NK-92 treated with Interleukin-12 subunit alpha and Interleukin-12 subunit beta, amount 100 ng/mL, for 24 hours (cell line): Measurements from ENCODE around the gene KNCN.
A peak's percentile ranks its signal among the peaks of the same experiment; 100 is the strongest.

Experiments
- DNase-seq: peaks from one replicate; lab custom pipeline; 2025; lab: John Stamatoyannopoulos, UW

The KNCN gene

DNA sequence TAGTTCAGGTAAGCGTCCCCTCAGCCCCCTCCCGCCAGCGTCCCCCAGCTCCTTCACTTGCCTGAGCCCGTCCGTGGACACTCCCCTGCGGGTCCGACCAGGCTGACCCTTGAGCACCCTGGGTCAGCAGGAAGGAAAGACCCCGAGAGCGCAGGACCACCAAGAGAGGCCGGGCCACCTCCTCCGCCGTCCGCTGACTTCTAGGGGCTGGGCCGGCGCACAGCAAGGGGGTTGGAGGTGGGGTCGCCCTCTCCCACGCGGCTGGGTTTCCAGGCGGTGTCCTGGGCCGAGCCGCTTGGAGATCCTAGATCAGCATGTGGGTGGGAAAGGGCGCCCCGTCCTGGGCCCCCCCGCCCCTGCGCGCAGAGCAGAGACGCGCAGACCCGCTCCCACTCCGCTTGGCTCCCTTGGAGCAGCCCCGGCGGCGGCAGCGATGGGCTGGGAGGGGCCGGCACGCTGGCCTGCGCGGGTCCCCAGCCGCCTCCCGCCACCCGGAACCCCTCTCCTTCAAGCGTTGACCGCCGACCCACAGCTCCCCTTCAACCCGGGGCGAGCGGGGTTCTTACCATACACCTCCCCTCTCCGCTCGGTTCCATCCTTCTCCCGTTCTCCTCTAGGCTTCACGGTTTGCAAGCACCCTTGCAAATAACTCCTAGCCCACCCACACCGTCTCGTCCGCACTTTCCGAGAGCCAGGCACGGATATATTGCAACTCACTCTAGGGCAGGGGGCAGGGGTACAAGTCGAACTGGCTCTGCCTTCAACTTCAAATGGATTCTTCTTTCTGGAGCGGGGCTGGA lies 7.5 kb downstream of the KNCN start:
- no peak for DNase-seq

DNA sequence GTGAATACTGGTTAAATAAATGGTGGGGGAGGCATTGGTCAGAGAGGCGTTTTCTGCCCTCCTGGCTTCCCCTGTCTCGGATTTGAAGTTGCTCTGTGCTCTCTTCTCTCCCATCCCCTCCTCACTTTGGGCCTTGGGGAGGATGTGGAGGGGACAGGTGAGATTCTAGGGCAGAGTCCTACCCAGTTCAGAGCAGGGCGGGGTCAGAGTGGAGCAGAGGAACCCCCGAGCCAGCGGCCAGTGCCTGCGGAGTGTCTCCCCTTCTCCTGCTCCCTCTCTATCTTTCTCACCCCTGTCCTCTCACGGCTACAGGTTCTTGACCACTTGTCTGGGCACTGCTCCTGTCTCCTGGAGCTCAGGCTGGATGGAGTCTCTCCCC lies 8.1 kb downstream of the KNCN start:
- no peak for DNase-seq

DNA sequence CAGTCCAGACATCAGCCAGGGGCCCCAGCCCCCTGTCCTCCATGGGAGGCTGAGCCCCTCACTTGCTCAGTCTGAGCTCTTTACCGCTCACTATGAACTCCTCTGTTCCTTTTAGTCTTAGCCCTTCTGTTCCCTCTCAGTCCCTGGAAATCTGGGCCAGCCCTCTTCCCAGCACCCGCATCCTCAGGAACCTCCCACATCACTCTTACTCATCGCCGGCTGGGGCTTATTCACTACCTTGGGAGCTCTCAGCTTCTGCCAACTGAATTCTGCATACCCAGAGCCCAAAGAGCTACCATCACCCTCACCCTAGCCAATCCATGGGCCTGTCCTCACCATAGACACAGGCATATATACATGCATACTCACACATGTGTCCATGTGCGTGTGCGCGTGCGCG lies 11.5 kb downstream of the KNCN start:
- DNase-seq: no peak

DNA sequence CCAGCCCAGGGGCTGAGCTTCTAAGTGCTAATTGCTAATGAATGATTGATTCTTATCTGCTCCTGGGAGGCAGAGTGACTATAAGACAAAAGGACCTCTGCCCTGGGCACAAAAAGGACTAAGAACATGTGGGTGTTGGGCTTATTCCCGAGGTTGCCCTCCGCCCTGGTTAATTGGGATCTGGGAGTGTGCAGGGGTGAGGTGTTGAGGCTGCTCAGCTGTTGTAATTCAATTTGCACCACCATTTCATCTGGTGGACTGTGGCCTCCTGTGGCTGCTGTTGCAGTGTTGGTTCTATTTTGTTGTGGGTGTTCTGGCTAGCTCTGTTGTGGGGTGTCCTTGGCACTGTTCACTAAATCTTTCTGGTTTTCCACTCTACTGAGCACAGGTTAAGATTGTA lies 13.3 kb downstream of the KNCN start:
- no peak for DNase-seq

DNA sequence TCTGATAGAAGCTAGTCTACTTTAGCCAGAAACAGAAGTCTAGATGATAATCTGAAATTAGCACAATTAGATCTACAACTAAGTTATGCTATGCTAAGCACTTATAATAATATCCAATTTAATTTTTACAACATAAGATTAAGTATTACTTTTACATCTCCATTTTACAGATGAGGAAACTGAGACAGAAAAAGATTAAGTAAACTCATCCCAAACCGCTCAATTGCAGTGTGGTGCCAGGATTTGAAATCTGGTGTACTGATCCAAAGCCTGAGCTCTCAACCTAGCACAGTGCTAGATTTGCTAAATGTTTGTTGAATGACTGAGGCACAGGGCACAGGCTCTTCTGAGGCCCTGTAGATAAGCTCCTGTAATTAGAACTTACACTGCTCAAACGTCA lies 13.8 kb downstream of the KNCN start:
- no peak for DNase-seq

DNA sequence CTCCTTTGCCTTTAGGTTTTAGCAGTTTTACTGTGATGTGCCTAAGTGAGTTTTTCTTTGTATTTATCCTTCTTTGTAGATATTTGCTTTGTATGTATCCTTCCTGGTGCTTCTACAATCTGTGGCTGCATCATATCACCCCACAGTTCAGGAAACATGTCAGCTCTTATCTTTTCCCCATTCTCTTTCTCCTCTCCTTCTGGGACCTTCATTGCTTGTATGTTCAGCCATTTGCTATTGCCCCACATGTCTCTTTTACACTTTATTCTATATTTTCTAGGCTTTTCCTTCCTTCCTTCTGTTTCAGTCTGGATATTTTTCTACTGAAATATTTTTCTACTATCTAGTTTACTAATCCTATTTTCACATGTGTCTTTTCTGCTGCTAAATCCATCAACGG lies 14.9 kb downstream of the KNCN start:
- DNase-seq: no peak

DNA sequence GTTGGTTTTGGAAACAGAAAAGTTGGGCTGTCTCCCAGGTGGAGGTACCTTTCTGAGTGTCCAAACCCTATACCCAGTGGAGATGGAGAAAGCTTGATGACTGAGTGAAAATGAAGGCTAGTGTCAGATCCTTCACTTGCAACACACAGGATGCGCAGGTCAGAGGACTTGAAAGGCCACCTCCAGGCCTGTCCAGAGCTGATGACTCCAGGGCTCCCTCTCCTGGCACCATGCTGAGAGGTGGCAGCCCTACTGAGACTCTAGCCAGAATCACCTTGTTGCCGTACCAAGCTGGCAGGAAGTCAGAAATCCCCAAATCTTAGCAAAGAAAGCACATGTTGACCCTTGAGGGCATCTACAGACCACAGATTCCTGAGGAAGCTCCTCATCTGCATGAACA lies 16.4 kb downstream of the KNCN start:
- DNase-seq: peak; percentile 16

DNA sequence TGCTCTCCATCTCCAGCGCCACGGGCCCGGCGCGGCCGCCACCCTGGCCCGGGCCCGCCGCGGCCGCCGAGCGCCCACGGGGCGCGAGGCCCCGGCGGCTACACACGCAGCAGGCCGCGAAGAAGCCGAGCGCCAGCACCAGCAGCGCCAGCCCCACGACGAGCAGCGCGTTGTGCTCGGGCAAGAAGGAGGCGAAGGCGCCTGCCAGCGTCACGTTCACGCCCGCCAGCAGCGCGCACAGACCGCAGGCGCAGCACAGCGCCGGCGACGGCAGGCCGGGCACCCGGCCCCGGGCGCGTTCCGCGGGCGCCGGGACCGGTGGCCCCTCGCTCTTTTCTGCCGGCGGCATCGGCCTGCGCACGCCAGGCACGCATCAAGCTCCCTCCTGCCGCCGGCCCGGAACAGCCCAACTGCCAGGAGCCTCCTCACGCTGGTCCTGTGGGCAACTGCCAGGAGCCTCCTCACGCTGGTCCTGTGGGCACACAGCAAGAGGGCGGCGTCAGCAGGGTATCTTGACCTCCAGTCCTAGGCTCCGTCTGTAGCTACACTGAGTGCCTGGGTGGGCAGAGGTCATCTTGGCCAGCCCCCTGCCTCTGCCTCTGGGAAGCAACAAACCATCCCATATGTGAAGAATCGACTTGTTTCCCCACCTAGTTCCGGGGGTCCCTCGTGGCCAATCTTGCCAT lies 18.1 kb downstream of the KNCN start:
- no peak for DNase-seq

DNA sequence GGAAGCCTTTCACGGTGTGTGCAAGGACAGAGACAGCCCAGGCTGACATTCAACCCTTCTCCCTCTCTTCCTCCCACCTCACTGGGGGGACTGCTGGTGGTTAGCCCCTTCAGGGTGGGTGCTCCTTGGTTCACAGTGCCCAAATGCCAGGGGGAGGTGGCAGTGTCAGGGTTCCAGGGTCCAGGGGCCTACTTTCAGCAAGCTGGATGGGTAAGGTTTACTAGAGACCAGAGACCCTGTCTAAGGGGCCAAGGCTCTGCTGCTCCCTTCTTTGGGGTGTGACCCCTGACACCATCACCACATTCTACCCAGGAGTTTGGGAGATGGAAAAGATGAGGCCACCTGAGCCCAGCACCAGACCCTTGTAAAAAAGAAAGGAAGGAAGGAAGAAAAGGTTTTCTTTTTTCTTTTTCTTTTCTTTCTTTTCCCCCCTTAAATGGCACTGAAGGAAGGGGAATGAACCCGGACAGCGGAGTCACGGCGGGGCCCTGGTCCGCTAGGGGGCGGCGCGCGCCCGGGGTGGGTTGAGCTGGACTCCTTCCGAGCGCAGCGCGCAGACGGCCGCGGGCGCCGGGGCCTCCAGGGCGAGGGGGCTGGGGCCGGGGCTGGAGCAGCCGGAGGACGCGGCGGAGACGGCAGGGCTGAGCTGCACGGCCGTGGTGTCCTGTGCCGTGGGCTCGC lies 18.8 kb downstream of the KNCN start:
- no peak for DNase-seq

DNA sequence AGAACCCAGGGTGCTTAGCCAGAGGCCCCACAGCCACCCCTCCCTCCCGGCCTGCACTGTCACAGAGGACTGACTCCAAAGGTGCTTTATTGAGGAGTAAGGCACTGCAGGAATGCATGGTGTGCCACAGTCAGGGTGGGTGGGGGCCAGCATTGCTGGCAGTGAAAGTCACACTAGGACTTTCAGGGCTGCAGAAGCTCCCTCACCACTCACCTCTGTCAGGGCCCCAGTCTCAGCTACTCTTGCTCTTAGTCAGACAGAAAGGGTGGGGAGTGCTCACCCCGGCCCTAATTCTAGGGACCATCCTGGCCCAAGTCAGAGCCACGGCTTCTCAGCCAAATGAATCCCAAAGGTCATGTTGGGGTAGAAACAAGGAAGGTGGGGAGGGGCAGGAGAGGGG lies 19.4 kb downstream of the KNCN start:
- no peak for DNase-seq

DNA sequence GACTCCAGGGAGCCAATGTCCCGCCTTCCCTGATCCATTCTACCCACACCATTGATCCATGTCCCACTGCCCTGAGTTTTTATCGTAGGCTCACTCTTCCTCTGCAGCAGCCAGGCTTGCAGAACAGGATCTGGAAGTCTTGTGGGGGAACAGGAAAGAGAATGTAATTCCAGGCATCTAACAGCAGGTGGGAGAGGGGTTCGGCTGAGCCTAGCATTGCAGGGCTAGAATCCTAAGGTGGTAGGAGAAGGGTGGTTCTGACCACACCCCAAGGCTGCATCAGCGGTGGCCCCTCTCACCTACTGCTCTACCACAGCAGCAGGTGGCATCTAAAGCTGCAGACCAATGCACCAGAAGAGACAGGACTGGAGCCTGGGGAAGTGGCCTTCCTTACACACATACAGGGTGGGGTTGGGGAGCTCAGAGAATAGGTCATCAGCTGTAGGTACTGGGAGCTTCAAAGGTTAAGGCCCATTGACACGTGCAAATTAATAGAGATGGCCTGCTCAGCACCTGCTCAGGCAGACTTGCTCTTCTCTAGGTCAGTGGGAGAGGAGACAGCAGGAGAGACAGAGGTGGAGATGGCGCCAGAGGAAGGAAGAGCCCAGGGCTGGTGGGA lies 20.5 kb downstream of the KNCN start:
- no peak for DNase-seq

DNA sequence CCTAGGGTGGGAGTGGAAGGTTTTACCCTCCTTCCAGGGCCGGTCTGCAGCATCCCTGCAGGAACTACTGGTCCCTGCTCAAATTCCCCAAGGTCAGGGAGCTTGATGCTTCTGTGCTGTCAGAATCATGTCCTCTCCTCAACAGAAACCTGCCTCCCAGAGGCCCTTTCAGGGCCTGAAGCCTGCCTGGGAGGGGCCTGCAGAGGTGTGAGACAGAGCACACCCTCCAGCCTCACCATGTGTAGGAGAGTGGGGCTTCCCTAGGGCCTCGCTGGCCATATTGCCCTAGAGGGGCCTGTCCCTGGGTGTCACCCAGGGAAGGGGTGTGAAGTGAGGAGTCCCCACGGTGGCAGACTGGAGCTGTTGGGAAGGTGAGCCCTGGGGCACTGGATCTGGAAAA lies 21.1 kb downstream of the KNCN start:
- DNase-seq: peak; percentile 16

DNA sequence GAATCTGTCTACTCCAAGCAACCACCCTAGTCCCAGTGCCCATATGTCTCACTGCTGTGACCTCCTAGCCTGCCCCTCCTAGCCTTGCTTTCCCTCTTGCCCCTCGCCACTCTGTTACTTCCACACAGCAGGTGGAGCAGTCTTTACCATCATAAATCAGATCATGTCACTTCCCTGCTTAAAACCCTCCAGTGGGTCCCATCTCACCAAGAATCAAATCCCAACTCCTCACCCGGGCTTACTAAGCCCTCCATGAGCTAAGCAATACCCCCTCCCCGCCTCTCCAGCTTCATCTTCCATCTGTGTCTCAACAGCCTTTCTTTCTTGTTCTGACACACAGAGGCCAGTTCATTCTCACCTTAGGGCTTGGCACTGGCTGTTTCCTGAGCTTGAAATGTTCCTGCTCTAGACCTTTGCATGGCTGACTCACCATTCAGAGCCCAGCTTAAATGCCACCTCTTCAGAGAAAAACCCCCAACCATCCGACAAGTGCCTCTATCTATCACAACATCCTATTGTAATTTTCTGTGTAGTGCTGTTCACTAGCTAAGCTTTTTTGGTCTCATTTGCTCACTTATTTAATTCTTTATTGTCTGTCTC lies 22.3 kb downstream of the KNCN start:
- peak; percentile 35 for DNase-seq

DNA sequence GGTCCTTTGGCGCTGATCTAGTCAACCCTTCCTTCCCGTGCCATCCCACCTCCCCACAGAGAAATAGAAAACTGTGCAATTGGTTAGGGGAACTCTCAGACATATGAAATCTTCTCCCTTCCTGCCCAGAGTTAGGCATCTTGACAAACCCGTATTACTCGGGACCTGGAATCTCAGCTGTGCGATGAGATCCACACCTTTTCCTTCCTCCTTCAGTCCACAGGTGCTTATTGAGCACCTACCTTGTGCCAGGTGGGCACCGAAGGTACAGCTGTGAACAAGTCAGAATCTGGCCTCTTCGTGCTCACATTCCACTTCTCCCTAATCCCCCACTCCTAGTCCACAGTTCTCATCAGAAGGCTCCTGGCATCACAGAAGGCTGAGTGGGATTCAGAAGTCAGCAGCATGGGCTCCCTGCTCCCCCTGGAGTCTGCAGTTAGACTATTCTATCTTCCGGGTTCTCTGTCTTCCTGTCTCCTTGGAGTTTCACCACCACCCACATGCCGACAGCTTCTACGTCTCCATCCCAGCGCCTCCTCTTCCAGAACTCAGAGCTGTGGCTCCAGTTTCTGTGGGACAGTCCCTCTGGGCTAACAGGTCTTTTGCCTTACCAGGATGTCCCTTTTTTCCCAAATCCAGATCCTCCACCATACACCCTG lies 23.0 kb downstream of the KNCN start:
- no peak for DNase-seq

DNA sequence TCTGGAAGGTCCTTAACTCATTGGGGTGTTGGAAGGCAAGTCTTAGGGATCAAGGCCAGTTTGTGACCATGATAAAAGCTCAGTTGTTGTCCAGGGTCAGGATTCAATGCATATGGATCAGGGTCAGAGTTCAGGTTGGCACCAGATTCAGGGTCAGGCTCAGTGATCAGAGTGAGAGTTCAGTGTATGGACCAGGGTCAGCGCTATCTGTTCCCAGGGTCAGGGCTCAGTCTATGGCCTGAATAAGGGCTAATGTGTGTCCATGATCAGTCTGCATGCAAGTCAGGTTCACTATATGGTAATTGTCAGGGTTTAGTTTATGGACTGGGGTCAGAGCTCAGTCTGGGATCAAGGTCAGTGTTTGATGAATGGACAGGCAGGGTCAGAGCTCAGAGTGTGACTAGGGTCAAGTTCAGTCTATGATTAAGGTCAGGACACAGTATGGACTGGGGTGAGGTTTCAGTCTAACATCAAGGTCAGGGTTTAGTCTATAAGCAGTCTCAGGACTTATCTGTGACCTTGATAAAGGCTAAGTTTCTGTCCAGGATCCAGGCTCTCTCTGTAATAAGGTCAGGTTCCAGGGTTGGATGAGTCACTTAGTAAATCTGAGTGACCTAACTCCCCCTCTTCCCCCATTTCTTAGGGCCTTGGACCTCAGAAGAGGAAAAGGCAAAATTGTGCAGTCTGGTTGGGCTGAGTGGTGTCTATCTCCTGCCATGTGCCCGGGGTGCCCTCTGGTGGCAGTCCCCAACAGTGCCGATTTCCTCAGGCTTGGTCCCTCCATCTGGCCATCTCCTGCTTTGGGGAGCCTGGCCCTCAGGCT lies 23.8 kb downstream of the KNCN start:
- DNase-seq: peak; percentile 62

DNA sequence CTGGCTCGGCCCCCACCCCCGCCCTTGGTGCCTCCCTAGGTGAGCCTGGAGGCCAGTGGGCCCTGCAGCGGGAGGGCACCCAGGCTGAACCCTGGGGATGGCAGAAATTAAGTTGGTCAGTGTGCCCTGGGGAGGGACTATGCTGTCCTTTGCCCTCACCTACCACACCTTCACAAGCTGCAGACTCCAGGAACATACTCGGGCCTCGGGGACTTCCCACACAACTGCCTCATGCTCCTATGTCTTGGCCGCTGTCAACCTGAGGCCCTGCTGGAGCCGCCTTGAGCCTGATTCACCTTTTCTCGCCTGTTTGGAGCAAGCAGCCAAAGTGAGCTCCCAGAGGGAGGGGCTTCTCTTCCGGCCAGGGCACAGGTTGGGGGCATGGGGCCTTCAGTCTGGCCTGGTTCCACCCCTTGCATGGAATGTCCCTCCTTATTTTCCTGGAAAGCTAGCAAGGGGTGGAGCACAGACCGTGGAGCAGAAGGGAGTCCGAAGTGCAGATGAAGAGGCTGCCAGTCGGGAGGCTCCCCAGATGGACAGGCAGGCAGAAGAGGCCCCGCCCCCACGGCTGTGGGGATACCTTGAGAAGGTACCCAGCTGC lies 24.7 kb downstream of the KNCN start:
- no peak for DNase-seq

DNA sequence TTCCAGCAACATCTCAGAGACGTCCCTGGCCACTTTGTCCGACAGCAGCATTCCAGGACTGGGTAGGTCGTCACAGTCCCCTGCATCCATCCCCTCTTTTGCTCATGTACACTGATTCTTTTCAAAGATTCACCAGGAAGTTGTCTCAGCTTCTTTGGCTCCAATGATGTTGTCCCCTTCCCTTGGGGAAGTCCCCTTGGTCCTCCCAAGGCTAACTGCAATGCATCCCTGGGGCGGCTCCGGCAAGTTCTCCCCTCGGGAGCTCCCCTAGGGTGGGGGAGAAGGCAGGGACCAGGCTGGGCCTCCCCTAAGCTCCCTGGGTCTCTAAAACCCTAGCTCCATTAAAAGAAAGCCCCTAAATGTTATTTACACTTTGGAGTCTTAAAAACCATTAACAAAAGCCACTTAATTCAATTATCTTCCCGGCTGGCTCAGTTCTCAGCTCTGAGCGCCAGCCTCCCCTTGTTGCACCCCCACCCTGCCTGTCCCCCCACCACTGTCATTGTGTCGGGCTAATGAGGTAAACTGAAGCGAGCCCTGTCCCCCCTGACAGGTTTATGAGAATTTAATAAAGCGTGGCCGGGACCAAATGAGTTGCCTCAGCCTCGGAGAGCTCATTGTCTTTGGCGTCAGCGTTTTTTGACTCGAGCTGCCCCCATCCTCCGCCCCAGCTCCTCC lies 25.3 kb downstream of the KNCN start:
- DNase-seq: no peak

DNA sequence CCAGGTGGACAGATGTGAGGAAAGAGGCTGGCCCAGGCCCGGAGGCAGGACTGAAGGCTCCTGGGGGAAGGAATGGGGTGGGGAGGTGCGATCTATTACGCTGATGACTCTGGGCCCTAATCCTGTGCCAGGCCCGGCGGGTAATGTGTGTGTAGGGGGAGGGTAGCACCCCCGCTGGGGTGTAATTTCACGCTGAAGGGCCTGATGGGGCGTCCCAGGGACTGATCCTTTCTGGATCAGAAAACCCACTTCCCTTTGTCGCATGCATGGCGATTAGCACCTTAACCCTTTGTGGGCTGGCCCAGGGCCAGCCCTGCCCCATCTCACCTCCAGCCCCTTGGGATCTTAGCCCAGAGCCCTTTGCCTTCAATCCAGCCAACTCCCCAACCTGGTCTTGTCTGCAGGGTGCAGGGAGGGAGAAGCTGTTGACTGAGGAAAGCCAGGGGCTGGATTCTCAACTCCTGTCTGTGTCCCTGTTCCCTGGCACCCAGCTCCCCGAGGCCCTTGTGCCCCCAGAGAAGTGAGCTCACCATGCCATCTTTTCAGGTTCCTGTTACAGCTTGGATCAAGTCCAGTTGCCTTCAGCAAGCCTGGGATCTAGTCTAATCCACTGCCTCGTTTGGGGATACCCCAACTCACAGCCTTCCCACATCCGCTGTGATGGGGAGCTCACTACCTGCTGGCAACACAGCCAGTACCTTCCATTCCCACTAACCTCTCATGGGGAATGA lies 26.0 kb downstream of the KNCN start:
- DNase-seq: no peak

DNA sequence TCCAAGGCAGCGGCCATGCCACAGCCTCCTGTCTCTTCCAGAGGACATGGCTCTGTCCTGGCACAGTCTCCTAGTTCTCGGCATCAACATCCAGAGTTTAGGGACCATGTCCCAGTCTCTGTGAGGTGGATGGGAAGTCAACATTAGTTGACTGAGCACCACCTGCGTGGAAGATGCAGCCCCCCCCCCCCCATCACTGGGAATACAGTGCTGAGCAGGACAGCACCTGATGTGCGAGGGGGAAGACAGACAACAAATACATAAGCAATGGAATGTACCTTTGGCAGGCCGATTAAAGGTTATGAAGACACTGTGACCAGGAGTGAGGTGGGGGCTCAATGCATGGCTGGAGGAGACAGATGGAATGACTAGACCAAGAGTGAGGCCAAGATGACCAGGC lies 26.6 kb downstream of the KNCN start:
- DNase-seq: no peak
